CD4-positive, alpha-beta T cell treated with Interleukin-6 for 4 hours (primary cell): Measurements from ENCODE around the gene ZDHHC24.
"Not testable (repeated sequence)": the region's sequence is repeated elsewhere in the genome, so short reads cannot be mapped to it uniquely, and the experiment has no call there.

Experiments
- DNase-seq: peaks from one replicate; pipeline ENCODE4 v3.0.0-alpha.2; 2020; ENCODE audit warnings: mixed read lengths

The ZDHHC24 gene

GRCh38 chr11:66545701-66546367 lies at the start of gene ZDHHC24:
Gene ZDHHC24, minus strand, starts transcription at chr11:66546048. Its CDS starts 45 bp downstream, at chr11:66546003.
- DNase-seq, result peak; percentile 89

- DNase-seq, result no peak
These were observed 49.5 kb upstream of the ZDHHC24 start for GRCh38 chr11:66595245-66595904.

- no peak for DNase-seq
These were observed 47.8 kb upstream of the ZDHHC24 start for GRCh38 chr11:66593650-66594049.

GRCh38 chr11:66593303-66593635 lies 47.4 kb upstream of the ZDHHC24 start:
- peak; percentile 7 for DNase-seq

- DNase-seq, result peak; percentile 100
These were observed 46.8 kb upstream of the ZDHHC24 start, which contains the start of the genes CCDC87 and CCS for GRCh38 chr11:66592457-66593302. Gene CCDC87, minus strand, starts transcription at chr11:66593063. Its CDS starts 48 bp downstream, at chr11:66593015. Gene CCS, plus strand, starts transcription at chr11:66593185. Its CDS starts 77 bp downstream, at chr11:66593262.

GRCh38 chr11:66591175-66591574 lies 45.3 kb upstream of the ZDHHC24 start:
- DNase-seq, result no peak

GRCh38 chr11:66589996-66590675 lies 44.3 kb upstream of the ZDHHC24 start:
- DNase-seq, result no peak

- not testable (repeated sequence) for DNase-seq
These were observed 43.5 kb upstream of the ZDHHC24 start for GRCh38 chr11:66589315-66589714.

- no peak for DNase-seq
These were observed 40.3 kb upstream of the ZDHHC24 start for GRCh38 chr11:66586136-66586535.

GRCh38 chr11:66585447-66585846 lies 39.6 kb upstream of the ZDHHC24 start:
- DNase-seq, result not testable (repeated sequence)

- not testable (repeated sequence) for DNase-seq
These were observed 36.8 kb upstream of the ZDHHC24 start for GRCh38 chr11:66582565-66583147.

GRCh38 chr11:66581261-66581660 lies 35.4 kb upstream of the ZDHHC24 start:
- no peak for DNase-seq

- DNase-seq, result no peak
These were observed 35.0 kb upstream of the ZDHHC24 start for GRCh38 chr11:66580803-66581202.

- peak; percentile 85 for DNase-seq
These were observed 33.3 kb upstream of the ZDHHC24 start for GRCh38 chr11:66579017-66579606.

- no peak for DNase-seq
These were observed 25.0 kb upstream of the ZDHHC24 start for GRCh38 chr11:66570850-66571180.

GRCh38 chr11:66570079-66570849 lies 24.4 kb upstream of the ZDHHC24 start:
- no peak for DNase-seq

GRCh38 chr11:66569076-66569475 lies 23.2 kb upstream of the ZDHHC24 start:
- DNase-seq, result no peak

GRCh38 chr11:66568124-66568916 lies 22.5 kb upstream of the ZDHHC24 start, which contains the start of gene CTSF:
Gene CTSF, minus strand, starts transcription at chr11:66568606. Its CDS starts 120 bp downstream, at chr11:66568486.
- DNase-seq, result peak; percentile 79

GRCh38 chr11:66567787-66568123 lies 21.9 kb upstream of the ZDHHC24 start:
- DNase-seq, result no peak

- DNase-seq, result no peak
These were observed 20.4 kb upstream of the ZDHHC24 start for GRCh38 chr11:66566221-66566620.

- DNase-seq, result no peak
These were observed 19.1 kb upstream of the ZDHHC24 start for GRCh38 chr11:66564984-66565383.
